NCI-H128 (cell line): ENCODE results near the gene F2RL1.
A peak's percentile ranks its signal among the peaks of the same experiment; 100 is the strongest.
"Not testable (repeated sequence)": the region's sequence is repeated elsewhere in the genome, so short reads cannot be mapped to it uniquely, and the experiment has no call there.

ENCODE experiments used
- DNase-seq: peaks from one replicate; lab custom pipeline; 2025; ENCODE audit not compliant: unreplicated experiment; lab: John Stamatoyannopoulos, UW

F2RL1 gene

DNA sequence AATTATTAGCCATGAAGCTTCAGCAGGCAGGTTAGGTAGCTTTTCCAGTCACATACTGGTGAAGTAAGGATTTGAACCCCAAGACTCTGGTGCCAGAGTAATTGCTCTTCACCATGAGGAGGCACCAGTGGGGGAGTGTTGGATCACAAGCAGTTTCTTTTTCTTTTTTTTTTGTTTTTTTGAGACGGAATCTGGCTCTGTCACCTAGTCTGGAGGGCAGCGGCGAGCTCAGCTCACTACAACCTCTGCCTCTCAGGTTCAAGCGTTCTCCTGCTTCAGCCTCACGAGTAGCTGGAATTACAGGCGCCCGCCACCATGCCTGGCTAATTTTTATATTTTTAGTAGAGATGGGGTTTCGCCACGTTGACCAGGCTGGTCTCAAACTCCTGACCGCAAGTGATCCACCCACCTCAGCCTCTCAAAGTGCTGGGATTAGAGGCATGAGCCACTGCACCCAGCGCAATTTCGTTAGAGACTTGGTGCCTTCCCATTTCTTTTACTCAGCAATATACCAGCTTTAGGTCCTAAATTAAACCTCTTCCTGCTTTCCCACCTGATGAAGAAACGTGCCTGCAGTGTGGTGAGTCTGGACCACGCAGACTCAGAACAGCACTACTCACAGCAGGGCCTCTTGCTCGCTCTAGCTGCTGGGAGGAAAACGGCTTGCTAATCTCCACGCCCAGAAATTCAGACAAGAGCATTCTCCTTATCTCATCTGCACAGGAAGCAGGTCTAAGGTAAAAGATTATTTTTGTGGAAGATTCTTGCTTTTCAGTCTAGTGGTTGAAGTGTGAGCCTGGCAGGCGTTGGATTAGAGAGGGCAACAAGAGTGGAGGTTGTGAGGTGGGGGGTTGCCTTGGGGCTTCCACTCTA lies 30.8 kb downstream of the F2RL1 start, which contains the start of gene S100Z:
S100Z (plus strand) TSS at position 596 of the 873 bp plus-strand sequence. CDS start 25,346 bp downstream, outside the sequence.
- no peak for DNase-seq

DNA sequence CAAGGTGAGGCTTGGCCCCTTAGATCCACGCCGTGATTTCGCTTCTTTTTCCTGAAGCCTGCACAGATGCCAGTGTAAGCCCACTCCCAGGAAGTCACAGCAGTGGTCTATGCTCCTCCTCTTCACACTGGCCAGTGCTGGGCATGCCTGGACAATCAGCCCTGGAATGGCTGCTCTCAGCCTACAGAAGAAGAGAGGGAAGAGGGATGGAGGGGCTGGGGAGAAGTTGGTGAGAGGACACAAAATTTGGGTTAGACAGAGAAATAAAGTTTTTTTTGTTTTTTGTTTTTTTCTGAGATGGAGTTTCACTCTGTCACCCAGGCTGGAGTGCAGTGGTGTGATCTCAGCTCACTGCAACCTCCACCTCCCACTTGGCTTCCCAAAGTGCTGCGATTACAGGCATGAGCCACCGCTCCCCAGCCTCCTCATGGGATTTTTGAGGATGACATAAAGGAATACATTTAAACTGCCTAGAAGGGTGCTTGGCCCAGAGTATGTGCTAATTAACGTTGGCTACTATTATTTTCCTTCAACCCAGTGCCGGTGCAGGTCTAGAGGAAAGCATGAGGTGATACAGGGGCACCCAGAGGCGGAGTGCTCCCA lies 31.8 kb downstream of the F2RL1 start:
- DNase-seq: no peak

DNA sequence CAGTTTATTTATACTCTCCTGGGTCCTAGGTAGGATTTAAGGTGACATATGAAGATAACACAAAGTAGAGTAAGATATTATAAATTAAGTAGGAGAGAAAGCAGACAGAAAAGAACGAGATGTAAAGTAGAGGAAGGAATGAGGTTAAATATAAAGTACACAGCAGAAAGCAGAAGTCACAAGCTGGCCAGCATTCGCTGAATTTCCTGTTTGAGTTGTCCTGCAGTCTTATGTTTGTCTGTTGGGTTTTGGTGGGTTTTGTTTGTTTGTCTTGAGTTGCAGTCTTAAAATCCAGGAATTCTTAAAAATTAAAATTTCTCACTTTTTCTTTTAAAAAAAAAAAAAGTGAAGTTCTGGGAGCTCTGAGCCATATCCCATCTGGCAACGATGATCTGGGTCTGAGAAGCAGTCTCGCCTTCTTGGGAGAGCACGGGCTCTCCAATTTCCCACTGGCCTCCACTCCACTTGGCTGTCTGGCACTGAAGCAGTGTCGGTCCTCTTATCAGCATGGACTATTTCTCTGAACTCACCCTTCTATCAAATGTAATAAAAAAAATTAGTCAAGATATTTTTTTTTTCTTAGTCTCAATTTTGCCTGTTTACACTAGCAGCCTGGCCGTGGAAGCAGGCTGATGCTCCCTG lies 33.0 kb downstream of the F2RL1 start:
- no peak for DNase-seq

DNA sequence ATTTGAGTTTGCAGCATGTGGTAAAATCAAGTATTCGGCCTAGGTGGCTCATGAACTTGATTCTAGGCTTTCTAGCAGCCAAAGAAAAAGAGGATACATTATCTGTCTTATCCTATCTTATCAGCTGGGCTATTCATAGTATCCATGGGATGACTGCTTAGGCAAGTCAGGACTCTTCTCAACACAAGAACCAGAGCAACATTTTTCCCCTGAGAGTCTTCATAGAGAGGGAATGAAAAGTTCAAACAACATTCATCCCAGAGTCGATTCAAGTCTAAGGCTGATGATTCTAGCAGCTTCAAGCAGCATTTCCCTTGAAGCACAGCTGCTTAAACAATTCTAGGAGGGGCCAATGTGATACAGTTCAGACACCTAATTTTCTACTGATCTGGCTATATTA lies 33.9 kb downstream of the F2RL1 start:
- DNase-seq: no peak

DNA sequence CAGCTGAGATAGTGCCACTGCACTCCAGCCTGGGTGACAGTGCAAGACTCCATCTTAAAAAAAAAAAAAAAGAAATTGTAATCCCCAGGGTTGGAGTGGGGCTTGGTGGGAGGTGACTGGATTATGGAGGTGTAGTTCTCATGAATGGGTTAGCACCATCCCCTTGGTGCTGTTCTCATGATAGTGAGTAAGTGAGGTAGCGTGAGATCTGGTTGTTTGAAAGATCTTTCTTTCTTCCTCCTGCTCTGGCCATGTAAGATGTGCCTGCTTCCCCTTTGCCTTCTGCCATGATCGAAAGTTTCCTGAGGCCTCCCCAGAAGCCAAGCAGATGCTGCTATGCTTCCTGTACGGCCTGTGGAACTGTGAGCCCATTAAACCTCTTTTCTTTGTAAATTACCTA lies 34.9 kb downstream of the F2RL1 start:
- not testable (repeated sequence) for DNase-seq

DNA sequence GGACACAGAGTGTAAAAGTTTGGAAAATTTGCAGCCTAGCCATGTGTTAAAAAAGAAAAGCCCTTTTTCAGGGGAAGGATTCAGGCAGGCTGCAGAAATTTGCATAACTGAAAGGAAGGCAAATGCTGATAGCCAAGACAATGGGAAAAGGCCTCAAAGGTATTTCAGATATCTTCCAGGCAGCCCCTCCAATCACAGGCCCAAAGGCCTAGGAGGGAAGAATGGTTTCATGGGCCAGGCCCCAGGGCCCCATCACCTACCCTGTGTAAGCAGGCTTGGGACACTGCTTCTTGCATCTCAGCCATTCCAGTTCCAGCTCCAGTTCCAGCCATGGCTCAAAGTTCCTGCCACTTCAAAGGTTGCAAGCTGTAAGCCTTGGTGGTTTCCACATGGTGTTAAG lies 35.8 kb downstream of the F2RL1 start:
- no peak for DNase-seq

DNA sequence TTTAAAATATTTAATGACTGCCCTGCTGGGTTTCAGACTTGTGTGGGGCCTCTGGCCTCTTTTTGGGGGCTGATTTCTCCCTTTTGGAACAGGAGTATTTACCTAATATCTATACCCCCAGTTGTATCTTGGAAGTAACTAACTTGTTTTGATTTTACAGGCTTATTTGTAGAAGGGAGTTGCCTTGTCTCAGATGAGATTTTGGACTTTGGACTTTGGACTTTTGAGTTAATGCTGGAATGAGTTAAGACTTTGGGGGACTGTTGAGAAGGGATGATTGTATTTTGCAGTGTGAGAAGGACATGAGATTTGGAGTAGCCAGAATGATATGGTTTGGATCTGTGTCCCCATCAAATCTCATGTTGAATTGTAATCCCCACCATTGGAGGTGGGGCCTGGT lies 36.7 kb downstream of the F2RL1 start:
- not testable (repeated sequence) for DNase-seq

DNA sequence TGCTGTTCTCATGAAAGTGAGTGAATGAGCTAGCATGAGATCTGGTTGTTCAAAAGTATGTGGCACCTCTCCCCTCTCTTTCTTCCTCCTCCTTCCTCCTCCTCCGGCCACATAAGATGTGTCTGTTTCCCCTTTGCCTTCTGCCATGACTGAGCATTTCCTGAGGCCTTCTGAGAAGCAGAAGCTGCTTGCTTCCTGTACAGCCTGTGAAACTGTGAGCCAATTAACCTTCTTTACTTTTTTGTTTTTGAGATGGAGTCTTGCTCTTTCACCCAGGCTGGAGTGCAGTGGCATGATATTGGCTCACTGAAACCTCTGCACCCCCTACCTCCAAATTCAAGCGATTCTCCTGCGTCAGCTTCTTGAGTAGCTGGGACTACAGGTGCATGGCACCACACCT lies 37.1 kb downstream of the F2RL1 start:
- no peak for DNase-seq

DNA sequence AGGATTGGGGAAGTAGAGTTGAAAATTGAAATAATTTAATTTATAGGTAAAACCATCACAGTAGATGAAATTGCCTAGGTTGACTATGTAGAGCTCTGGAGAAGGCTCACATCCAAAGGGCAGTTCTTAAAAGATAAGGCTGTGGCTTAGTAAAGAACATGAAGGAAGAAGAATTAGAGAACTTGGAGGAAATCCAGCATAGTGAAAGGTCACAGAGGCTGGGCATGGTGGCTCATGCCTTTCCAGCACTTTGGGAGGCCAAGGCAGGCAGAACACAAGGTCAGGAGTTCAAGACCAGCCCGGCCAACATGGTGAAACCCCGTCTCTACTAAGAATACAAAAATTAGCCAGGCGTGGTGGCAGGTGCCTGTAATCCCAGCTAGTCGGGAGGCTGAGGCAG lies 38.0 kb downstream of the F2RL1 start:
- not testable (repeated sequence) for DNase-seq

DNA sequence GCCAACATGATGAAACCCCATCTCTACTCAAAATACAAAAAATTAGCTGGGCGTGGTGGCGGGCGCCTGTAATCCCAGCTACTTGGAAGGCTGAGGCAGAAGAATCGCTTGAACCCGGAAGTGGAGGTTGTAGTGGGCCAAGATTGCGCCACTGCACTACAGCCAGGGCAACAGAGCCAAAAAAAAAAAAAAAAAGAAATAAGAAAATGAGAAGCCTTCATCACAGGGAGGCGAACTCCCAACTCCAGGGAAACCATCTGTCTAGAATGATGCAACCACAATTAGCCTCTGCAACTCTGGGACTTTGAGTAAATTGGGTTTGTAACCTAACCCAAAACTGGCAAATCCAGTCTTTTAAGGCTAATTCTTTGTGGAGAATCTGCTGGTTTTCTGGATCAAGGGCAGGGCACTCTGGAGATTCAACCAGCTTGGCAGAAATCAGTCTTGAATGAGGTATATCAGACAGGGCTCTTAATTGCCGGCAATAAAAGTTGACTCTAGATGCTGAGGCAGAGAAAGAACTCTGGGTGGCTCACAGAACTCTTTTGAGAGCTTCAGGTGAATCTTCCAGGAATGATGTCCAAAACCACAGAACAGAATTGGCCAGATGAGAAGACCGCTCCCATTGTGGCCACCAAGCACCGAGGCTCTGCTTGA lies 40.9 kb downstream of the F2RL1 start:
- no peak for DNase-seq

DNA sequence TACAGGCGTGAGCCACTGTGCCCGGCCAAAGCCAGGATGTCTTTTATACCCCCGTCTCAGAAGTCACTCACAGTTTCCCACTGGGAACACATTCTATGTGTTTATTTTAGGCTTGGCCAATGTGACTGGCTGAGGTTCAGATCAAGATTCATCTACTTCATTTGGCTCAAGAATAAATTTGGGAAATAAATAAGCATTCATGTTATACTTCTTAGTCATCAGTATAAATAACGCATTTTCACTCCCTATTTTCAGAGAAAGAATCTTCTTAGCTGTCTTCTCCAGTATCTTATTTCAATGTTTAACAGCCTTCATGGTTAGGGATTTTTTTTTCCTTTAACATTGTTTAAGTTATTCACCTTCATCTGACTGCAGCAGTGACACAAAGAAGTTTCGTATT lies 42.8 kb downstream of the F2RL1 start:
- DNase-seq: no peak

DNA sequence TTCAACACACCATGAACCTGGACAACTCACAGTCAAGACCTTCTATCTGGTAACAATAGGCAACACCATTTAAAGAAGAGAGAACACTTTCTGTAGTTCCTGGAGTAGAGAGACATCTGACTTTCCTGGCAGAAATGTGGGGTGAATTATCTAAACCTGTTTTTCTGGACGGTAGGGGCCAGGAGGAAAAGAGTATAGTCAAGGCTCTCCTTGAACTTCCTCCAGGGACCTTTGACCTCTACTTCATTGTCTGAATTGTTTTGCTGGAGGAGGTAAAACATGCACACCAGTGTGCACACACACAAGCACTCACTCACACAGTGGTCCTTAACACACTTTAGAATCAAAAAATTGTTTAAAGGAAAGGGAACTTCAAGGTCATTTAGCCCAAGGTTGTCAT lies 44.2 kb downstream of the F2RL1 start:
- no peak for DNase-seq

DNA sequence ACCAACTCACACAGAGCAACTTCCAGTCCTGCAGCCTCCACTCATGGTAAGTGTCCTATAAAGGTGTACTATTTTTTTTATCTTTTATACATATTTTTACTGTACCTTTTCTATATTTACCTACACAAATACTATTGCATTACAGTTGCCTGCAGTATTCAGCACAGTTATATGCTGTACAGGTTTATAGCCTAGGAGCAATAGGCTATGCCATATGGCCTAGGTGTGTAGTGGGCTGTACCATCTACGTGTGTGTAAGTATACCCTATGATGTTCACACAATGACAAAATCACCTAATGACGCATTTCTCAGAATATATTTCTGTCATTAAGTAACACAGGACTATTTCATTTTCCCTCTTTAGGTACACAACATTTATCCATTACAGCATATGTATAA lies 47.7 kb downstream of the F2RL1 start:
- no peak for DNase-seq

DNA sequence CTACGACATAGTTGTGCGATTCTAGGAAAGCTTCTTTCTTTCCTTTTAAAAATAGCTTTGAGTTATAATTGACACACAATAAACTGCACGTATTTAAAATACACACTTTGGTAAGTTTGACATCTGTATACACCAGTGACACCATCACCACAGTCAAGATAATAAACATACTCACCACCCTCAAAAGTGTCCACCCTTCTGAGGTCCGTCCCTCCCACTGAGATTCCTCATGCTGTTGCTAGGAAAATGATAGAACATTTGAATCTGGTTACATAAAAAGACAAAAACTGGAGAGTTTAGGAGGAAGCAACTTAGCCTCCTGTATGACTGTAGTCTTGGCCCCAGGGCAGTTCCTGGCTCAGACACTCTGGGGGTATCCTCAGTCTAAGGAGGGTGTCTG lies 48.2 kb downstream of the F2RL1 start:
- DNase-seq: no peak

DNA sequence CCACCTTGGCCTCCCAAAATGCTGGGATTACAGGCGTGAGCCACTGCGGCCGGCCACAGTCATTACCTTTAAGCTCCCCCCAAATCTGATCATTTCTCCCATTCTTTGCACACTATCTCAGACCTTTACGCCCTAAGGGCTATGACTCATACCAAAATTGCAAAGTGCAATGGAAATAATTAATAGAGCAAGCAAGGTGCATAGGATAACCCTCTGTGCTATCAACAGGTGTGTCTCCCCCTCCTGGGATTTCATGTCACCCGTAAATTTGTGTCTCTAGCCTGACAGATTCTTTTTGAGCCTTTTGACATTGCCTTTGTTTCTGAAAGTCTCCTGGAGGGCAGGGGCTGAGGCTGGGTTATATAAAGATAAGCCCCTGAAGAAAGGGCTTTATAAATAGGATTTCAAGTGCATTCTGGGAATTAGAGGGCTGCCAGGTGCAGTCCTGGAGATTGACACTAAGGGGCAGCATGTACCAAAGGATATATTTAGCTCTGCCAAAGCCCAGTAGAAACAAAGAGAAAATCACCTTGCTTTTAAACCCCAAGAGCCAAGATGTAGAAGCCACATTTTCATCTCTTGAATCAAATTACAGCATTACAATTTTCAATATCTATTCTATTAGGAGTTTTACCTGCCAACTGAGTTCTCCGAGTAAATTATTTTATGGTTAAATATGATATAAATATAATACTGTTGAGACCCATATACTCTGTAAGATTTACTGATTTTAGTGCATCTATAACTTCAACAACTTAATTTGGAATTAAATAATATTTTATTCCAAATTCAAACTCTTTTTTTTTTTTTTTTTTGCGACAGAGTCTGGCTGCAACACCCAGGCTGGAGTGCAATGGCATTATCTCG lies 49.2 kb downstream of the F2RL1 start:
- DNase-seq: peak; percentile 15

DNA sequence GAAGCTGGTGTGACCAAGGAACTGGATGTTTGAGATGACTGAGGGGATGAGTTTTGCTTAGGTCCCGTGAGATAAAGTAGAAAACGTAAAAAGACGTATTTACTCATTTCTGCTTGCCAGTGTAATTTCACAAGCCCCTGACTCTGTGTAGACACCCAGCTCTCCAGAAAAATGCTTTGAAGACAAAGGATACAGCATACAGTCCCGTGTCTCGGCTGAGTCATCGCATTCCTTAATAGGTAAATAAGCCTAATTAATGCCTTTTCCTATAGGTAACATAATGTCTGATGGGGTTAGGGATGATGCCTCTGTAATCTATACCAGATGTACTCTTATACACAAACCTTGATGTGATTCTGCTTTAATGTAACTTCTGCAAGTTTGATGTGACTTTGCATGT lies 51.2 kb downstream of the F2RL1 start:
- no peak for DNase-seq

DNA sequence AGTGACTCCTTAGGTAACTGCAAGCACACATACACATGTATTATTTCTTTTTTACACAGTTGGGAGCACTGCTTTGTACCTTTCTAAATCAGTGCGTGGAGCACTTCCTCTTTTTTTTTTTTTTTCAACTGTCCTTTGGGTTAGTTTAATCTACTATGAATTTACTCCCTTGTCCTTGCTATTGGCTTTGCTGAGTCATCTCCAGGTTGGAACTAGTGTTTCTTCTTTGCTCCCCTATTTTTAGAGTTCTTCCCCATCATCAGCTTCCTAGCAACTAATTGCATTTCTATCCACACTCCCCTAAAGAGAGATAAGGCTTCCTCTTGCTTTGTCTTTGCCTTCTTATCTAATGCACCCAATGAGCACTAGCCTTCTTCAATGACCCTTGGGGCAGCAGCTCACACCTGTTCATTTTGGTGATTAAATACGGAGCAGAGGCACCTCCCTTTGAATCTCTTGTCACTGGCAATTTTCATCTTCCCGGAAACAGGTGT lies 55.3 kb downstream of the F2RL1 start:
- peak; percentile 40 for DNase-seq
